K562 (cell line): ENCODE data around the gene SLMAP.

Source experiments
- ELK1 ChIP-seq: sonication (generic); formaldehyde crosslinking; IDR thresholded peaks from 2 replicates; pipeline ENCODE4 v1.8.1; 2022; ENCODE audit warnings: missing genetic modification reagents
- FOS ChIP-seq: IDR thresholded peaks from 3 replicates; pipeline ENCODE4 v1.6.1; 2011; ENCODE audit not compliant: insufficient read length; ENCODE audit errors: extremely low read depth
- IFI16 ChIP-seq: fragments of 250-450 bp; sonication (Bioruptor Pico); IDR thresholded peaks from 2 replicates; pipeline ENCODE4 v2.1.2; 2022; ENCODE audit warnings: mild to moderate bottlenecking, inconsistent platforms
- SMAD3 ChIP-seq: fragments of 450-650 bp; formaldehyde crosslinking; conservative IDR thresholded peaks from 2 replicates; pipeline ENCODE4 v1.4.0; 2020; ENCODE audit warnings: mild to moderate bottlenecking

- TF ChIP-seq FOS (no peak), ELK1 (no peak), IFI16 (CRISPR knock-in tag) (no peak), SMAD3 (no peak)
Observed at GRCh38 chr3:57809609-57809968, 53.5 kb downstream of the SLMAP start.
